Left colon (tissue), 2 donors: ENCODE results near the gene ANO4. TPM values are rescaled to one million over a fixed set of nuclear protein-coding genes. Genes with fewer than 3 reads are reported as not detected.

Source experiments
- ATAC-seq: fragments of 200-7000 bp; cut with Tn5 transposase; one replicate; pipeline ENCODE4 v1.9.1; 2020; ENCODE audit warnings: mild to moderate bottlenecking, moderate library complexity
- DNase-seq, 2 donors: peaks; one replicate each; pipeline ENCODE4 v3.0.0-alpha.2; 2020
- intact Hi-C, 2 donors: fragments of 100-400 bp; cut with DNase I in 1 of 2; cut with micrococcal nuclease in 1 of 2; formaldehyde crosslinking; loops; one replicate each; pipeline versions ENCODE4 v1.11.2 to v1.14.0; 2022; cut with DNase I, micrococcal nuclease
- total RNA-seq, 2 donors: library from RNA; stranded (reverse); fragmentation: NEBNext Ultra II Directional; extraction: Animal tissue kit (Norgen Biotek cat#: 25700); gene quantifications; one replicate each; pipeline ENCODE4 v1.2.1, GENCODE V29; 2021
- donor health status: DM: no; HTN: no; CAD: no.
- donor health status: DM: yes; HTN: yes; CAD: no.

Gene ANO4
- total RNA-seq, 2 donors from 2014 or later, result 0.15 to 0.89 TPM

GRCh38 chr12:101009274-101009673 lies 214.7 kb downstream of the ANO4 start:
- ATAC-seq (no peak), DNase-seq (no peak)
- intact Hi-C loops, result no loop called here

- ATAC-seq (no peak), DNase-seq (no peak)
- intact Hi-C loops, result no loop called here
Observed at GRCh38 chr12:101010896-101011295, 216.3 kb downstream of the ANO4 start.

GRCh38 chr12:101013993-101014392 lies 219.4 kb downstream of the ANO4 start:
- intact Hi-C loops, result no loop called here
- no peak for DNase-seq
- peak; percentile 98 for ATAC-seq

- no peak for DNase-seq
- no peak for ATAC-seq
- intact Hi-C loops, result no loop called here
Observed at GRCh38 chr12:101015044-101015443, 220.5 kb downstream of the ANO4 start.

- no peak for ATAC-seq
- DNase-seq, result no peak
- intact Hi-C loops, result no loop called here
Observed at GRCh38 chr12:101018540-101018939, 224.0 kb downstream of the ANO4 start.

- intact Hi-C loops, result no loop called here
- DNase-seq (no peak), ATAC-seq (no peak)
Observed at GRCh38 chr12:101019201-101019600, 224.6 kb downstream of the ANO4 start.

GRCh38 chr12:101019667-101020066 lies 225.1 kb downstream of the ANO4 start:
- intact Hi-C loops, result no loop called here
- ATAC-seq, result no peak
- no peak for DNase-seq

- DNase-seq (no peak), ATAC-seq (no peak)
- intact Hi-C loops, result no loop called here
Observed at GRCh38 chr12:101021442-101021841, 226.9 kb downstream of the ANO4 start.

- DNase-seq (no peak), ATAC-seq (no peak)
- intact Hi-C loops, result no loop called here
Observed at GRCh38 chr12:101021911-101022388, 227.4 kb downstream of the ANO4 start.

GRCh38 chr12:101027200-101027599 lies 232.6 kb downstream of the ANO4 start:
- intact Hi-C loops, result no loop called here
- no peak for ATAC-seq
- DNase-seq, result no peak

GRCh38 chr12:101027816-101028215 lies 233.2 kb downstream of the ANO4 start:
- DNase-seq (no peak), ATAC-seq (no peak)
- intact Hi-C loops, result no loop called here

- no peak for ATAC-seq
- intact Hi-C loops, result no loop called here
- DNase-seq, result no peak
Observed at GRCh38 chr12:101038289-101038871, 243.8 kb downstream of the ANO4 start.

GRCh38 chr12:101039848-101040531 lies 245.4 kb downstream of the ANO4 start:
- ATAC-seq (peak; percentile 56), DNase-seq (no peak)
- intact Hi-C loops, result no loop called here

- DNase-seq (no peak), ATAC-seq (no peak)
- intact Hi-C loops, result no loop called here
Observed at GRCh38 chr12:101040936-101041335, 246.4 kb downstream of the ANO4 start.

- peak; percentile 49 for ATAC-seq
- intact Hi-C loops, result no loop called here
- peak in 1 of 2 donors; percentile 18 for DNase-seq
Observed at GRCh38 chr12:101042211-101042610, 247.6 kb downstream of the ANO4 start.

GRCh38 chr12:101044512-101045059 lies 250.0 kb downstream of the ANO4 start:
- ATAC-seq (no peak), DNase-seq (no peak)
- intact Hi-C loops, result no loop called here

- ATAC-seq (no peak), DNase-seq (no peak)
- intact Hi-C loops, result no loop called here
Observed at GRCh38 chr12:101045486-101046464, 251.2 kb downstream of the ANO4 start.

GRCh38 chr12:101047652-101048051 lies 253.1 kb downstream of the ANO4 start:
- no peak for ATAC-seq
- no peak for DNase-seq
- intact Hi-C loops, result no loop called here

GRCh38 chr12:101050631-101051030 lies 256.1 kb downstream of the ANO4 start:
- no peak for DNase-seq
- ATAC-seq, result no peak
- intact Hi-C loops, result no loop called here
